ENCODE data around the gene TMEM126A. TPM values are rescaled to one million over a fixed set of nuclear protein-coding genes. Genes with fewer than 3 reads are reported as not detected.

The TMEM126A gene
- total RNA-seq, 1 experiment from 2014 or later = 37.2 TPM

DNA sequence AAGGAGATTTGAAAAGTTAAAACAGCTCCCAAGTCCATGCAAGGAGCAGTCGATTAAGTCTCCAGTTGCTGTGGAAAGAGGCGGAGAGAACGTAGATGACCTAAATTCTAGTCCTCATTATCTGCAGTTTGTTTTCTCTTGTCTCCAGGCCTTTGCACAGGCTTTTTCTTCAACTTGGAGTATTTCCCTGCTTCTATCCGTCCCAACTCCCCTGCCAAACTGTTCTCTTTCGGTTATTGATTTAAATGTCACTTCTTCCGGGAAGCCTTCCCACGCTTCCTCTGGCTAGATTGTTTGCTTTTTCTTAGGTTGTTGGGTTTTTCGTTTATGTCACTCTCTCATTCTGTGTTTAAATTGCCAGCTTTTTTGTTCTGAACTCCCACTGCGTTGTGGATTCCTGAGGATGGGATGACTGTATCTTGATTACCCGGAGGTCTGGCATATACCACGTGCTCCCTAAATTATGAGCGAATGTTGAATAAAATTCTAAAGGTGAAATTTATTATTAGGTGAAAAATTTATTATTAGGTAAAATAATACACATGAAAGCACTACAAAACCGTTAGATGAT, 18.9 kb upstream of the TMEM126A start:
- peak overlapping the region; percentile 100 for H3K4me3 Mint-ChIP-seq
- peaks cover 19% of the 10 kb centered on the region for H3K36me3 Mint-ChIP-seq
- CTCF ChIA-PET = interaction anchor here (0.6 to 2.1 kb wide), 5 partner anchors 20 to 521 kb away, joined by 3 to 12 read pairs (median 5); partner anchors contain the start of gene CCDC83
- no peaks in the 10 kb centered on the region for H3K9me3 Mint-ChIP-seq
- no peak for ATAC-seq
- H3K4me1 Mint-ChIP-seq = peaks cover 28% of the 10 kb centered on the region
- peak overlapping the region; percentile 98 for H3K27ac Mint-ChIP-seq
- H3K27me3 Mint-ChIP-seq (ENCODE audit: low read depth) = no peaks in the 10 kb centered on the region
- TF ChIP-seq NFE2L1 (CRISPR knock-in tag; IDR thresholded peaks at IDR 0.05) (0 out of 2 replicates have a peak, but pooled peaks have one; percentile 9), PRRX2 (CRISPR knock-in tag; IDR thresholded peaks at IDR 0.05) (no peak)
- TF ChIP-seq, protein P1, sequence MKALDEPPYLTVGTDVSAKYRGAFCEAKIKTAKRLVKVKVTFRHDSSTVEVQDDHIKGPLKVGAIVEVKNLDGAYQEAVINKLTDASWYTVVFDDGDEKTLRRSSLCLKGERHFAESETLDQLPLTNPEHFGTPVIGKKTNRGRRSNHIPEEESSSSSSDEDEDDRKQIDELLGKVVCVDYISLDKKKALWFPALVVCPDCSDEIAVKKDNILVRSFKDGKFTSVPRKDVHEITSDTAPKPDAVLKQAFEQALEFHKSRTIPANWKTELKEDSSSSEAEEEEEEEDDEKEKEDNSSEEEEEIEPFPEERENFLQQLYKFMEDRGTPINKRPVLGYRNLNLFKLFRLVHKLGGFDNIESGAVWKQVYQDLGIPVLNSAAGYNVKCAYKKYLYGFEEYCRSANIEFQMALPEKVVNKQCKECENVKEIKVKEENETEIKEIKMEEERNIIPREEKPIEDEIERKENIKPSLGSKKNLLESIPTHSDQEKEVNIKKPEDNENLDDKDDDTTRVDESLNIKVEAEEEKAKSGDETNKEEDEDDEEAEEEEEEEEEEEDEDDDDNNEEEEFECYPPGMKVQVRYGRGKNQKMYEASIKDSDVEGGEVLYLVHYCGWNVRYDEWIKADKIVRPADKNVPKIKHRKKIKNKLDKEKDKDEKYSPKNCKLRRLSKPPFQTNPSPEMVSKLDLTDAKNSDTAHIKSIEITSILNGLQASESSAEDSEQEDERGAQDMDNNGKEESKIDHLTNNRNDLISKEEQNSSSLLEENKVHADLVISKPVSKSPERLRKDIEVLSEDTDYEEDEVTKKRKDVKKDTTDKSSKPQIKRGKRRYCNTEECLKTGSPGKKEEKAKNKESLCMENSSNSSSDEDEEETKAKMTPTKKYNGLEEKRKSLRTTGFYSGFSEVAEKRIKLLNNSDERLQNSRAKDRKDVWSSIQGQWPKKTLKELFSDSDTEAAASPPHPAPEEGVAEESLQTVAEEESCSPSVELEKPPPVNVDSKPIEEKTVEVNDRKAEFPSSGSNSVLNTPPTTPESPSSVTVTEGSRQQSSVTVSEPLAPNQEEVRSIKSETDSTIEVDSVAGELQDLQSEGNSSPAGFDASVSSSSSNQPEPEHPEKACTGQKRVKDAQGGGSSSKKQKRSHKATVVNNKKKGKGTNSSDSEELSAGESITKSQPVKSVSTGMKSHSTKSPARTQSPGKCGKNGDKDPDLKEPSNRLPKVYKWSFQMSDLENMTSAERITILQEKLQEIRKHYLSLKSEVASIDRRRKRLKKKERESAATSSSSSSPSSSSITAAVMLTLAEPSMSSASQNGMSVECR (CRISPR knock-in tag; IDR thresholded peaks at IDR 0.05; ENCODE audit: borderline replicate concordance) = 0 out of 2 replicates have a peak, but pooled peaks have one; percentile 2
- POLR2A ChIA-PET = interaction anchor here (0.6 to 2.6 kb wide), 4 partner anchors 19 to 340 kb away, joined by 3 to 14 read pairs (median 9); partner anchors contain the start of genes CREBZF and TMEM126A
- no peak for DNase-seq (ENCODE audit: low spot score)

DNA sequence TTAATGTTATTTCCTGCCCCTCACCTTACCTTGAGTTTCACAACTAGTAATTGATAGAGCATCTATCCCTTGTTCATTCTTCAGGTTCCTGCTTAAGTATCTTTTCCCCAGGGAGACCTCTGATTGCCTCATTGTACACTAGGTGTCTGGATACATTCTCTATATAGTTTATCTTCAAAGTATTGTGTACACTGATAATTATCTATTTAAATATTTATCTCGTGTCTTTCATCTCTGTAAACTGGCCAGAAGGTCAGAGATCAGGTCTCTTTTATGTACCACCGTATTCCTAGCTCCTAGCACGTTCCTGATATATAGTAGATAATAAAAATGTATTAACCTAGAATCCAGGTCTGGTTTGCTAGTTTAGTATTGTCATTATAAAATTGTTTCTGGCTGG, 13.0 kb upstream of the TMEM126A start:
- ChIA-PET CTCF (no interaction called here), POLR2A (no interaction called here)
- Mint-ChIP-seq H3K27ac (no peak overlapping the region), H3K9me3 (no peaks in the 10 kb centered on the region), H3K36me3 (peaks cover 33% of the 10 kb centered on the region), H3K27me3 (ENCODE audit: low read depth) (no peaks in the 10 kb centered on the region), H3K4me3 (no peak overlapping the region), H3K4me1 (peaks cover 3% of the 10 kb centered on the region; the same call in 1 of the 2 replicates)
- DNase-seq (ENCODE audit: low spot score) (no peak), ATAC-seq (no peak)
- TF ChIP-seq FOXP4 (CRISPR knock-in tag; IDR thresholded peaks at IDR 0.05) (no peak), NFE2L1 (CRISPR knock-in tag; IDR thresholded peaks at IDR 0.05) (no peak), CREB1 (CRISPR knock-in tag; IDR thresholded peaks at IDR 0.05) (no peak), AFF4 (CRISPR knock-in tag; IDR thresholded peaks at IDR 0.05; ENCODE audit: borderline replicate concordance) (no peak), NR2C2 (CRISPR knock-in tag; IDR thresholded peaks at IDR 0.05) (no peak), CDX4 (CRISPR knock-in tag; IDR thresholded peaks at IDR 0.05; ENCODE audit: borderline replicate concordance) (no peak), RORB (CRISPR knock-in tag; IDR thresholded peaks at IDR 0.05) (no peak), SMAD4 (CRISPR knock-in tag; IDR thresholded peaks at IDR 0.05) (no peak), FOXP1 (CRISPR knock-in tag; IDR thresholded peaks at IDR 0.05; ENCODE audit: borderline replicate concordance) (no peak), ZNF121 (CRISPR knock-in tag; IDR thresholded peaks at IDR 0.05) (no peak), ETV6 (CRISPR knock-in tag; IDR thresholded peaks at IDR 0.05) (no peak), ZNF671 (CRISPR knock-in tag; IDR thresholded peaks at IDR 0.05) (no peak)
- TF ChIP-seq, protein P1 (CRISPR knock-in tag; IDR thresholded peaks at IDR 0.05; ENCODE audit: borderline replicate concordance) = no peak
- TF ChIP-seq, protein P2, sequence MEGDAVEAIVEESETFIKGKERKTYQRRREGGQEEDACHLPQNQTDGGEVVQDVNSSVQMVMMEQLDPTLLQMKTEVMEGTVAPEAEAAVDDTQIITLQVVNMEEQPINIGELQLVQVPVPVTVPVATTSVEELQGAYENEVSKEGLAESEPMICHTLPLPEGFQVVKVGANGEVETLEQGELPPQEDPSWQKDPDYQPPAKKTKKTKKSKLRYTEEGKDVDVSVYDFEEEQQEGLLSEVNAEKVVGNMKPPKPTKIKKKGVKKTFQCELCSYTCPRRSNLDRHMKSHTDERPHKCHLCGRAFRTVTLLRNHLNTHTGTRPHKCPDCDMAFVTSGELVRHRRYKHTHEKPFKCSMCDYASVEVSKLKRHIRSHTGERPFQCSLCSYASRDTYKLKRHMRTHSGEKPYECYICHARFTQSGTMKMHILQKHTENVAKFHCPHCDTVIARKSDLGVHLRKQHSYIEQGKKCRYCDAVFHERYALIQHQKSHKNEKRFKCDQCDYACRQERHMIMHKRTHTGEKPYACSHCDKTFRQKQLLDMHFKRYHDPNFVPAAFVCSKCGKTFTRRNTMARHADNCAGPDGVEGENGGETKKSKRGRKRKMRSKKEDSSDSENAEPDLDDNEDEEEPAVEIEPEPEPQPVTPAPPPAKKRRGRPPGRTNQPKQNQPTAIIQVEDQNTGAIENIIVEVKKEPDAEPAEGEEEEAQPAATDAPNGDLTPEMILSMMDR (IDR thresholded peaks at IDR 0.05) = no peak
